OCI-LY1 (cell line): ENCODE results near the gene BRF1.

Experiments used
- CTCF ChIP-seq: fragments of 200-600 bp; sonication (generic), shearing (Covaris generic); IDR thresholded peaks from 2 replicates; pipeline ENCODE4 v1.5.1; 2017; ENCODE audit warnings: mild to moderate bottlenecking, antibody characterized with exemption, low read length, moderate library complexity, mixed read lengths
- EZH2 ChIP-seq: fragments of 200-600 bp; sonication (generic), shearing (Covaris generic); IDR thresholded peaks from 2 replicates; pipeline ENCODE4 v1.8.0; 2017; ENCODE audit warnings: borderline replicate concordance, mixed run types, mild to moderate bottlenecking, antibody characterized with exemption, low read length, moderate library complexity, mixed read lengths

- TF ChIP-seq CTCF: no peak
- TF ChIP-seq EZH2: no peak
Observed at GRCh38 chr14:105182296-105183020, 118.3 kb downstream of the BRF1 start.
